Endothelial cell of umbilical vein (primary cell): ENCODE data around the gene SLC5A1. TPM values are rescaled to one million over a fixed set of nuclear protein-coding genes. Genes with fewer than 3 reads are reported as not detected.

ENCODE experiments used
- BruUV-seq: library from RNA; stranded (reverse); fragments of 400-500 nt; replicated peaks from 2 replicates; lab custom pipeline; 2021; lab: Mats Ljungman, UMichigan
- CTCF ChIA-PET: fragments of 300-600, 350-600 bp; sonication (Branson Sonifier 250); formaldehyde crosslinking; loops from one replicate; lab custom pipeline; 2021; ENCODE audit warnings: antibody characterized with exemption, inconsistent platforms; lab: Charles Lee
- POLR2A ChIA-PET: fragments of 300-600, 350-600 bp; sonication (Branson Sonifier 250); formaldehyde crosslinking; loops from one replicate; lab custom pipeline; 2021; ENCODE audit warnings: antibody characterized with exemption, inconsistent platforms; lab: Charles Lee
- DNase-seq: peaks from one replicate; pipeline ENCODE4 v3.0.0-alpha.2; 2011; ENCODE audit warnings: low read depth, low spot score
- FAIRE-seq: peaks from 2 replicates; lab custom pipeline; 2011; peaks lifted over from hg19 to GRCh38; lab: Jason Lieb, UNC
- H2AFZ ChIP-seq: 2 replicates; pipeline ENCODE4 v1.6.0; 2012; ENCODE audit warnings: low read depth, low read length, control low read depth, inconsistent platforms
- H3K27ac ChIP-seq: 2 replicates; pipeline ENCODE4 v1.5.1; 2011; ENCODE audit warnings: low read depth, mild to moderate bottlenecking, control low read depth, low read length, moderate library complexity; ENCODE audit not compliant: insufficient read depth
- H3K27me3 ChIP-seq, 2 experiments: 2 replicates each; pipeline versions ENCODE4 v1.6.0 to v1.6.1; 2011; ENCODE audit warnings: low read length in 2 of 2, mixed read lengths in 1 of 2; ENCODE audit not compliant: control insufficient read depth in 2 of 2, insufficient read depth in 2 of 2
- H3K36me3 ChIP-seq, 2 experiments: 2 replicates in 1 of 2; 3 replicates in 1 of 2; pipeline ENCODE4 v1.5.1; 2011; ENCODE audit warnings: low read length in 2 of 2, mild to moderate bottlenecking in 1 of 2, moderate library complexity in 1 of 2; ENCODE audit not compliant: control insufficient read depth in 2 of 2, insufficient read depth in 2 of 2; ENCODE audit errors: extremely low read depth in 1 of 2
- H3K4me1 ChIP-seq: 3 replicates; pipeline ENCODE4 v1.5.1; 2011; ENCODE audit warnings: mild to moderate bottlenecking, low read length; ENCODE audit not compliant: control insufficient read depth, insufficient read depth; ENCODE audit errors: extremely low read depth
- H3K4me2 ChIP-seq: 2 replicates; pipeline ENCODE4 v1.6.1; 2011; ENCODE audit warnings: low read length, control low read depth, mixed read lengths; ENCODE audit not compliant: insufficient read depth
- H3K4me3 ChIP-seq, 3 experiments: fragments of 200-600 bp in 1 of 3; sonication (generic), shearing (Covaris generic) in 1 of 3; replicated peaks in 1 of 3; 2 replicates each; pipeline ENCODE4 v1.5.1; 2011 to 2016; ENCODE audit warnings: control low read depth in 3 of 3, low read length in 3 of 3, mild to moderate bottlenecking in 2 of 3, inconsistent platforms in 1 of 3, low read depth in 1 of 3, moderate library complexity in 1 of 3; ENCODE audit not compliant: insufficient read depth in 1 of 3
- H3K79me2 ChIP-seq: 2 replicates; pipeline ENCODE4 v1.6.0; 2012; ENCODE audit warnings: low read length, inconsistent platforms; ENCODE audit not compliant: control insufficient read depth, insufficient read depth
- H3K9ac ChIP-seq: replicated peaks from 2 replicates; pipeline ENCODE3; 2011; ENCODE audit warnings: low read length, control low read depth; ENCODE audit not compliant: insufficient read depth; ENCODE audit errors: extremely low read depth
- H3K9me1 ChIP-seq: replicated peaks from 3 replicates; pipeline ENCODE4 v1.6.0; 2011; ENCODE audit warnings: mild to moderate bottlenecking, low read length; ENCODE audit not compliant: control insufficient read depth, insufficient read depth; ENCODE audit errors: extremely low read depth
- H3K9me3 ChIP-seq: replicated peaks from 2 replicates; pipeline ENCODE4 v1.5.1; 2012; ENCODE audit warnings: low read length, inconsistent platforms; ENCODE audit not compliant: control insufficient read depth, insufficient read depth
- H4K20me1 ChIP-seq: replicated peaks from 2 replicates; pipeline ENCODE3; 2011; ENCODE audit warnings: mild to moderate bottlenecking, low read length; ENCODE audit not compliant: control insufficient read depth, insufficient read depth; ENCODE audit errors: extremely low read depth
- EZH2 ChIP-seq: IDR thresholded peaks from 2 replicates; pipeline ENCODE4 v1.6.1; 2012; ENCODE audit warnings: borderline replicate concordance, low read depth, mild to moderate bottlenecking, moderate library complexity, low read length, inconsistent platforms; ENCODE audit not compliant: severe bottlenecking
- FOS ChIP-seq: IDR thresholded peaks from 2 replicates; pipeline ENCODE4 v1.6.1; 2011; ENCODE audit warnings: mild to moderate bottlenecking, low read length, moderate library complexity, borderline replicate concordance; ENCODE audit not compliant: insufficient read depth
- GATA2 ChIP-seq: IDR thresholded peaks from 2 replicates; pipeline ENCODE4 v1.7.0; 2011; ENCODE audit warnings: low read depth, mild to moderate bottlenecking, moderate library complexity, mixed read lengths, low read length; ENCODE audit not compliant: insufficient read length, insufficient read depth
- JUN ChIP-seq: IDR thresholded peaks from 2 replicates; pipeline ENCODE4 v1.6.1; 2011; ENCODE audit warnings: borderline replicate concordance, low read depth; ENCODE audit not compliant: insufficient read length, insufficient read depth
- MYC ChIP-seq: IDR thresholded peaks from one replicate; pipeline ENCODE4 v1.6.1; 2011; ENCODE audit warnings: mild to moderate bottlenecking, low read depth, low read length
- POLR2A ChIP-seq: IDR thresholded peaks from 2 replicates; pipeline ENCODE4 v1.6.1; 2012; ENCODE audit warnings: low read depth, mild to moderate bottlenecking, control low read depth, low read length
- POLR2AphosphoS5 ChIP-seq: IDR thresholded peaks from 2 replicates; pipeline ENCODE4 v1.6.1; 2012; ENCODE audit warnings: low read depth, mild to moderate bottlenecking, control low read depth, low read length, moderate library complexity; ENCODE audit not compliant: insufficient read depth
- dilution Hi-C: fragments of 300-500 bp; cut with MboI; formaldehyde crosslinking; loops from one replicate; pipeline ENCODE4 v1.15.0; 2019; ENCODE audit warnings: low sequenced_read_pairs; ENCODE audit not compliant: extremely low pct_ligation_motif_present
- intact Hi-C: fragments of 100-400 bp; cut with micrococcal nuclease; formaldehyde crosslinking; loops from one replicate; pipeline ENCODE4 v1.10.0; 2022
- polyA plus RNA-seq, 4 experiments: library from polyadenylated mRNA; depleted of rRNA in 3 of 4; stranded (reverse) in 3 of 4; unstranded in 1 of 4; fragments of >200 nt; gene quantifications; 2 replicates each; pipeline versions ENCODE4 v1.2.1 to v1.2.3, GENCODE V29; 2011 to 2012; ENCODE audit warnings: missing spikeins in 1 of 4
- total RNA-seq: library from RNA; stranded (reverse); gene quantifications from 2 replicates; pipeline ENCODE4 v1.2.3, GENCODE V29; 2021
- TF ChIP-seq, protein P1 (sequence below): IDR thresholded peaks from 2 replicates; pipeline ENCODE4 v1.6.1; 2011; ENCODE audit not compliant: insufficient read depth, insufficient read length
- TF ChIP-seq, protein P2 (sequence below), 2 donors: IDR thresholded peaks; 1 replicate in 1 of 2; 2 replicates in 1 of 2; pipeline ENCODE4 v1.5.1; 2011; ENCODE audit warnings: low read length in 2 of 2, mild to moderate bottlenecking in 2 of 2, moderate library complexity in 2 of 2, control low read depth in 1 of 2, inconsistent platforms in 1 of 2, low read depth in 1 of 2; ENCODE audit not compliant: insufficient read depth in 1 of 2; ENCODE audit errors: extremely low read depth in 1 of 2

Gene SLC5A1
- total and polyA plus RNA-seq, 2 donors (not counting 3 experiments of a cell fraction or from before 2014, with no cell fraction given): not detected

DNA sequence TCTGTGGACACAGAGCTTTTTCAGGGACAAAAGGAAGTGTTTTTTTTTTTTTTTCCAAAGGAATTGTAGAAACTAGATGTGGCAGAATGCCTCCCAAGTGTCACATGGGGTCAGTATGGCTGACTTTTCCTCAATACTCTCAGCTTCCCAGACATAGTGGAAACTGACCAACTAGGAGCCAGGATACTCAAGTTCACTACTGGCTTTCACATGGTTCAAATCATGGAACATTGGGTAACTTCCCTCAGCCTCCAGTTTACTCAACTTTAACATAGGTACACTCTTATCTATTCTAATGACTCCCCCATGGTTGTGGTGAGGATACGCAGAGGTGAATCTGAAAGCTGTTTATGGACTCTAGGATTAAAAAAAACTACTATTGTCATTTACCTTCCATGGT lies 1.4 kb downstream of the SLC5A1 start:
- TF ChIP-seq POLR2A (no peak), POLR2AphosphoS5 (no peak), FOS (no peak), JUN (no peak), GATA2 (no peak), MYC (no peak), EZH2 (no peak)
- TF ChIP-seq, protein P1, sequence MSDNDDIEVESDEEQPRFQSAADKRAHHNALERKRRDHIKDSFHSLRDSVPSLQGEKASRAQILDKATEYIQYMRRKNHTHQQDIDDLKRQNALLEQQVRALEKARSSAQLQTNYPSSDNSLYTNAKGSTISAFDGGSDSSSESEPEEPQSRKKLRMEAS: no peak
- TF ChIP-seq, protein P2, sequence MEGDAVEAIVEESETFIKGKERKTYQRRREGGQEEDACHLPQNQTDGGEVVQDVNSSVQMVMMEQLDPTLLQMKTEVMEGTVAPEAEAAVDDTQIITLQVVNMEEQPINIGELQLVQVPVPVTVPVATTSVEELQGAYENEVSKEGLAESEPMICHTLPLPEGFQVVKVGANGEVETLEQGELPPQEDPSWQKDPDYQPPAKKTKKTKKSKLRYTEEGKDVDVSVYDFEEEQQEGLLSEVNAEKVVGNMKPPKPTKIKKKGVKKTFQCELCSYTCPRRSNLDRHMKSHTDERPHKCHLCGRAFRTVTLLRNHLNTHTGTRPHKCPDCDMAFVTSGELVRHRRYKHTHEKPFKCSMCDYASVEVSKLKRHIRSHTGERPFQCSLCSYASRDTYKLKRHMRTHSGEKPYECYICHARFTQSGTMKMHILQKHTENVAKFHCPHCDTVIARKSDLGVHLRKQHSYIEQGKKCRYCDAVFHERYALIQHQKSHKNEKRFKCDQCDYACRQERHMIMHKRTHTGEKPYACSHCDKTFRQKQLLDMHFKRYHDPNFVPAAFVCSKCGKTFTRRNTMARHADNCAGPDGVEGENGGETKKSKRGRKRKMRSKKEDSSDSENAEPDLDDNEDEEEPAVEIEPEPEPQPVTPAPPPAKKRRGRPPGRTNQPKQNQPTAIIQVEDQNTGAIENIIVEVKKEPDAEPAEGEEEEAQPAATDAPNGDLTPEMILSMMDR (IDR thresholded peaks at IDR 0.05; ENCODE audit: extremely low read depth in 1 of 2, insufficient read depth in 1 of 2, low read depth in 1 of 2, low read length in 2 of 2): no peak

More for the DNA sequence above, 1.4 kb downstream of the SLC5A1 start:
- ChIA-PET POLR2A (no interaction called here), CTCF (interaction anchor here (1.3 kb wide), 1 partner anchor 379 kb away, joined by 3 read pairs; no protein-coding TSS in a partner anchor)
- H4K20me1 ChIP-seq: no peaks in the 10 kb centered on the region
- BruUV-seq: no TSS peak
- intact Hi-C loops: no loop called here
- FAIRE-seq (no peak), DNase-seq (no peak)
- H3K4me3 ChIP-seq: no peak overlapping the region
- no peak overlapping the region for H3K4me2 ChIP-seq
- H2AFZ ChIP-seq: no peak overlapping the region
- H3K9ac ChIP-seq: no peak overlapping the region
- no peak overlapping the region for H3K27ac ChIP-seq
- no peaks in the 10 kb centered on the region for H3K79me2 ChIP-seq
- H3K9me1 ChIP-seq: no peaks in the 10 kb centered on the region
- no peaks in the 10 kb centered on the region for H3K9me3 ChIP-seq
- dilution Hi-C loops: no loop called here
- H3K36me3 ChIP-seq: no peaks in the 10 kb centered on the region
- H3K4me1 ChIP-seq: no peaks in the 10 kb centered on the region
- H3K27me3 ChIP-seq: peaks cover 8 to 16% of the 10 kb centered on the region in 2 experiments
